Ovary (tissue), 10 donors: Measurements from ENCODE around the gene OR2L13. TPM values are rescaled to one million over a fixed set of nuclear protein-coding genes. Genes with fewer than 3 reads are reported as not detected.

Source experiments
- DNase-seq, 5 donors: peaks; one replicate each; pipeline ENCODE4 v3.0.0-alpha.2; 2019 to 2020
- H3K27ac ChIP-seq, 2 donors: fragments of 200-600 bp; one replicate each; pipeline versions ENCODE4 v1.5.1 to v1.8.0; 2019 to 2022
- H3K27me3 ChIP-seq: fragments of 200-600 bp; one replicate; pipeline ENCODE4 v1.8.0; 2022
- H3K36me3 ChIP-seq: fragments of 200-600 bp; sonication (generic); one replicate; pipeline ENCODE4 v1.5.1; 2019
- H3K4me1 ChIP-seq: one replicate; pipeline ENCODE4 v1.8.1; 2013; ENCODE audit warnings: mild to moderate bottlenecking, moderate library complexity; ENCODE audit not compliant: insufficient read depth
- H3K4me3 ChIP-seq: fragments of 200-600 bp; sonication (generic); one replicate; pipeline ENCODE4 v1.5.1; 2017
- H3K9me3 ChIP-seq, 2 donors: fragments of 200-600 bp in 1 of 2; sonication (generic) in 1 of 2; one replicate each; pipeline versions ENCODE4 v1.5.1 to v1.8.1; 2013 to 2019; ENCODE audit warnings: mild to moderate bottlenecking in 1 of 2, moderate library complexity in 1 of 2
- CTCF ChIP-seq, 3 donors: fragments of 450-650 bp in 2 of 3; fragments of 200-600 bp in 1 of 3; IDR thresholded peaks; one replicate each; pipeline versions ENCODE4 v1.5.1 to v1.8.0; 2016 to 2022; ENCODE audit warnings: antibody characterized with exemption in 3 of 3, mild to moderate bottlenecking in 1 of 3
- EP300 ChIP-seq: sonication (generic); formaldehyde crosslinking; IDR thresholded peaks from one replicate; pipeline ENCODE4 v1.6.1; 2017; ENCODE audit warnings: antibody characterized with exemption
- POLR2A ChIP-seq: fragments of 450-650 bp; IDR thresholded peaks from one replicate; pipeline ENCODE4 v1.6.1; 2017; ENCODE audit warnings: antibody characterized with exemption, mild to moderate bottlenecking, moderate library complexity
- WGBS, 3 donors: extraction: QIAGEN DNeasy Blood & Tissue Kit in 1 of 3; methylation state at CpG; one replicate each; pipeline versions ENCODE4 v1.1.5 to v1.1.7; 2013 to 2017; 5-methylcytosine and 5-hydroxymethylcytosine counted together
- intact Hi-C, 4 donors: fragments of 100-400 bp; cut with DNase I; formaldehyde crosslinking; loops; one replicate each; pipeline versions ENCODE4 v1.11.0 to v1.15.1; 2022 to 2023
- long read RNA-seq, 3 donors: library from polyadenylated mRNA in 2 of 3; unstranded in 2 of 3; transcript quantifications; one replicate each; pipeline ENCODE4 v2.0.0 and lab custom pipeline, GENCODE V29; 2021 to 2026
- polyA plus RNA-seq, 2 donors: library from polyadenylated mRNA; stranded (reverse); fragments of 200-250 nt in 1 of 2; fragments of 350-450 nt in 1 of 2; fragmentation: Illumina TruSeq in 1 of 2; extraction: RNeasy Lipid Tissue Mini Kit (QIAGEN cat#74804) in 1 of 2; gene quantifications; one replicate each; pipeline ENCODE4 v1.2.3, GENCODE V29; 2013 to 2014
- total RNA-seq, 7 donors: library from RNA; depleted of rRNA in 2 of 7; stranded (reverse); fragments of >200 nt in 2 of 7; fragmentation: NEBNext Ultra II Directional in 3 of 7; extraction: Animal tissue kit (Norgen Biotek cat#: 25700) in 3 of 7; gene quantifications; one replicate each; pipeline versions ENCODE4 v1.1.0 to v1.2.4, GENCODE V29; 2016 to 2023
- donor health status: DM: no; HTN: no; CAD: no; lungs with moderate emphysema.
- donor health status: DM: no; HTN: no; CAD: no.
- donor health status: Bipolar disorder and iron deficiency.
- donor health status: DM: yes; HTN: yes; CAD: no.
- donor health status: DM: no; HTN: no; CAD: no.
- donor health status: DM: yes; HTN: yes; CAD: no.

The OR2L13 gene, protein sequence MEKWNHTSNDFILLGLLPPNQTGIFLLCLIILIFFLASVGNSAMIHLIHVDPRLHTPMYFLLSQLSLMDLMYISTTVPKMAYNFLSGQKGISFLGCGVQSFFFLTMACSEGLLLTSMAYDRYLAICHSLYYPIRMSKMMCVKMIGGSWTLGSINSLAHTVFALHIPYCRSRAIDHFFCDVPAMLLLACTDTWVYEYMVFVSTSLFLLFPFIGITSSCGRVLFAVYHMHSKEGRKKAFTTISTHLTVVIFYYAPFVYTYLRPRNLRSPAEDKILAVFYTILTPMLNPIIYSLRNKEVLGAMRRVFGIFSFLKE
- total RNA-seq = under 1 TPM in 3 of 7 donors, not detected in 4; 0.24 to 0.34 (median 0.25) TPM
- under 1 TPM; 0.04 to 0.13 TPM for polyA plus RNA-seq
- long read RNA-seq, donor 1 = 0 reads
- long read RNA-seq, donor 2 = 0 reads
- long read RNA-seq, donor 3 = 0 reads

GRCh38 chr1:248094884-248095283 lies at the start of gene OR2L13:
OR2L13 (plus strand) TSS chr1:248095184; CDS start chr1:248099376, 4,192 bp downstream.
- intact Hi-C loops = no loop called here

DNA sequence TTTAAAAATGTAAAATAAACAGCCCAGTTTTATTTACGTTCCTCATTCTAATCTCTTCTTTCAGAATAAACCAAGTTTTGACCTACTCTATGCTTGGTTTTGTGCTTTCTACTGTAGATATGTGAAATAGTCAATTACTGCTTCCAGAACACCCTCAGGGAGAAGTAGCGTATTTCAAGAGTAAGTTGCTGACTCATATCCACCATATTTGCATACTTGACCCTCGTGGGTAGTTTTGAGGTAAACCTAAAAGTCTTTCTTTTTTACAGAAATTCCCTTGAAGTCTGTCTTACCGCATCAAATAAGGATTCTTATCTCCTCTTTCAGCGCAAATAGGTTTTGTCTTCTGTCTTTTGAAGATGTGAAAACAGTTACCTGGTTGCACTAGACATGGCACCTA lies 49.8 kb upstream of the OR2L13 start:
- Histone ChIP-seq H3K36me3 (no peaks in the 10 kb centered on the region), H3K9me3 (no peaks in the 10 kb centered on the region), H3K27ac (no peak overlapping the region), H3K27me3 (no peaks in the 10 kb centered on the region), H3K4me1 (no peaks in the 10 kb centered on the region), H3K4me3 (no peak overlapping the region)
- TF ChIP-seq EP300 (no peak), POLR2A (no peak), CTCF (IDR thresholded peaks at IDR 0.05) (no peak)
- no peak for DNase-seq
- intact Hi-C loops = no loop called here
- WGBS, 3 donors = 67 to 75% (median 74%) methylated on average over 5 of the region's 5 CpGs

More at GRCh38 chr1:248094884-248095283, at the start of gene OR2L13:
- Histone ChIP-seq H3K4me3 (no peak within 1 kb of the TSS), H3K27ac (no peak within 1 kb of the TSS), H3K36me3 (no peaks in the 10 kb centered on the region), H3K27me3 (no peaks in the 10 kb centered on the region), H3K4me1 (no peaks in the 10 kb centered on the region), H3K9me3 (no peaks in the 10 kb centered on the region)
- WGBS, 3 donors = 39 to 53% (median 43%) methylated on average over 1 of the region's 1 CpG
- DNase-seq = no peak
- TF ChIP-seq POLR2A (no peak), CTCF (IDR thresholded peaks at IDR 0.05) (no peak), EP300 (no peak)

- intact Hi-C loops = no loop called here
- no peaks in the 10 kb centered on the region for H3K4me1 ChIP-seq
- H3K4me3 ChIP-seq = no peak within 1 kb of the TSS
- no peak for DNase-seq
- no peak within 1 kb of the TSS for H3K27ac ChIP-seq
- no peaks in the 10 kb centered on the region for H3K36me3 ChIP-seq
- 64 to 79% (median 73%) methylated on average over 2 of the region's 2 CpGs for WGBS, 3 donors
- H3K27me3 ChIP-seq = no peaks in the 10 kb centered on the region
- H3K9me3 ChIP-seq = no peaks in the 10 kb centered on the region
- TF ChIP-seq CTCF (IDR thresholded peaks at IDR 0.05) (no peak), POLR2A (no peak), EP300 (no peak)
Observed at GRCh38 chr1:248046536-248046935, 48.4 kb upstream of the OR2L13 start, which contains the start of gene OR2L3. OR2L3 (plus strand) TSS chr1:248046836; CDS start chr1:248060682, 13,846 bp downstream.

DNA sequence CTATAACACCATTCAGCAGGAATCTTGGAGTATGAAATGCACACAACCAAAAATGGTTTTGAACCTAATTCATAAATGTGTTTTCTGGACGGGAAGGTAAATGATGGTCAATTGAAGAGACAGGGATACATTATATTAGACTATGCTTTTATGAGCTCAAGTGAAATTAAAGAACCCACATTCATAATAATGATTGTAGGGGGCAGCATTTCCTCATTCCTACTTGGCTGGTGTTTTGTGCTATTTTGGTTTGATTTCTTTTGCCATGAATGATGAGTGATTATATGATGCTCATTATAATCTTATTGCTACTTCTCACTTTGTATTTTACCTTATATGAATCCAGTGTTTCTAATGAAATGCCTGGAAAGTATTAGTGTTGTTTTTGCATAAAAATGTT lies 48.0 kb upstream of the OR2L13 start:
- H3K4me1 ChIP-seq = no peaks in the 10 kb centered on the region
- no peak overlapping the region for H3K27ac ChIP-seq
- 47 to 57% (median 52%) methylated on average over 1 of the region's 1 CpG for WGBS, 3 donors
- H3K36me3 ChIP-seq = no peaks in the 10 kb centered on the region
- no peak overlapping the region for H3K4me3 ChIP-seq
- H3K9me3 ChIP-seq = no peaks in the 10 kb centered on the region
- intact Hi-C loops = no loop called here
- no peak for TF ChIP-seq CTCF (IDR thresholded peaks at IDR 0.05)
- TF ChIP-seq EP300 = no peak
- TF ChIP-seq POLR2A = no peak
- no peaks in the 10 kb centered on the region for H3K27me3 ChIP-seq
- DNase-seq = no peak
